PC-9 (cell line): ENCODE results near the gene TRAF3IP1. TPM values are rescaled to one million over a fixed set of nuclear protein-coding genes. Genes with fewer than 3 reads are reported as not detected.

Experiments
- BruUV-seq: library from RNA; stranded (reverse); fragments of 400-500 nt; replicated peaks from 2 replicates; lab custom pipeline; 2021; lab: Mats Ljungman, UMichigan
- CTCF ChIA-PET: fragments of 300-600 bp; sonication (Branson Sonifier 250); formaldehyde crosslinking; loops from one replicate; lab custom pipeline; 2022; ENCODE audit warnings: antibody characterized with exemption; lab: Charles Lee
- POLR2A ChIA-PET: fragments of 300-600 bp; sonication (Branson Sonifier 250); formaldehyde crosslinking; loops from one replicate; lab custom pipeline; 2022; ENCODE audit warnings: antibody characterized with exemption; ENCODE audit not compliant: unreplicated experiment; lab: Charles Lee
- DNase-seq, 2 experiments: peaks; one replicate each; pipeline versions ENCODE4 v3.0.0 to v3.0.0-alpha.2; 2015 to 2022; ENCODE audit warnings: mixed read lengths in 1 of 2
- H2AFZ ChIP-seq: fragments of 200-600 bp; sonication (generic); 2 replicates; pipeline ENCODE4 v1.8.1; 2017; ENCODE audit warnings: antibody characterized with exemption
- H3F3A ChIP-seq: fragments of 200-600 bp; sonication (generic); 2 replicates; pipeline ENCODE4 v1.8.1; 2017; ENCODE audit warnings: antibody characterized with exemption, mild to moderate bottlenecking, low read depth; ENCODE audit not compliant: insufficient read depth
- H3K27ac ChIP-seq: fragments of 200-600 bp; sonication (generic); 2 replicates; pipeline ENCODE4 v1.6.1; 2016; ENCODE audit warnings: mixed run types
- H3K27me3 ChIP-seq: fragments of 200-600 bp; sonication (generic); 2 replicates; pipeline ENCODE4 v1.6.1; 2016; ENCODE audit warnings: low read depth, mixed run types; ENCODE audit not compliant: insufficient read depth
- H3K36me3 ChIP-seq: fragments of 200-600 bp; sonication (generic); 2 replicates; pipeline ENCODE4 v1.6.1; 2016; ENCODE audit warnings: low read depth, mixed run types
- H3K4me1 ChIP-seq: fragments of 200-600 bp; sonication (generic); replicated peaks from 2 replicates; pipeline ENCODE4 v1.6.1; 2016; ENCODE audit warnings: mixed run types; ENCODE audit not compliant: insufficient read depth
- H3K4me2 ChIP-seq: fragments of 200-600 bp; sonication (generic); 2 replicates; pipeline ENCODE4 v1.6.1; 2017; ENCODE audit warnings: mixed run types
- H3K4me3 ChIP-seq: fragments of 200-600 bp; sonication (generic); 2 replicates; pipeline ENCODE4 v1.6.1; 2016; ENCODE audit warnings: mixed run types
- H3K79me2 ChIP-seq: fragments of 200-600 bp; sonication (generic); 2 replicates; pipeline ENCODE4 v1.6.1; 2017; ENCODE audit warnings: low read depth, mixed run types
- H3K9me2 ChIP-seq: fragments of 200-600 bp; sonication (generic); 2 replicates; pipeline ENCODE4 v1.8.1; 2017; ENCODE audit warnings: mild to moderate bottlenecking; ENCODE audit not compliant: insufficient read depth
- H3K9me3 ChIP-seq: fragments of 200-600 bp; sonication (generic); 2 replicates; pipeline ENCODE4 v1.8.1; 2016; ENCODE audit warnings: low read depth; ENCODE audit not compliant: insufficient read depth
- H4K20me1 ChIP-seq: fragments of 200-600 bp; sonication (generic); 2 replicates; pipeline ENCODE4 v1.8.1; 2017; ENCODE audit not compliant: insufficient read depth
- CTCF ChIP-seq: fragments of 200-600 bp; sonication (generic); conservative IDR thresholded peaks from 2 replicates; pipeline ENCODE4 v1.6.1; 2017; ENCODE audit warnings: mixed run types, antibody characterized with exemption, mild to moderate bottlenecking, moderate library complexity
- EZH2 ChIP-seq: fragments of 200-600 bp; sonication (generic); IDR thresholded peaks from 2 replicates; pipeline ENCODE4 v1.8.0; 2017; ENCODE audit warnings: antibody characterized with exemption, low read depth
- intact Hi-C: fragments of 100-400 bp; cut with micrococcal nuclease; formaldehyde crosslinking; loops from one replicate; pipeline ENCODE4 v1.10.0; 2022; ENCODE audit not compliant: unreplicated experiment
- total RNA-seq: library from RNA; stranded (reverse); gene quantifications from 2 replicates; pipeline ENCODE4 v1.2.3, GENCODE V29; 2021

TRAF3IP1 gene
- total RNA-seq, 1 experiment from 2014 or later = 51.7 TPM

GRCh38 chr2:238295144-238296112 is 24.9 kb upstream of the TRAF3IP1 start:
- Histone ChIP-seq H3K9me3 (no peaks in the 10 kb centered on the region), H3F3A (peaks cover 9% of the 10 kb centered on the region), H3K4me3 (no peak overlapping the region), H3K79me2 (no peaks in the 10 kb centered on the region), H3K27me3 (peaks cover 29% of the 10 kb centered on the region; the same call in 1 of the 2 replicates), H3K9me2 (no peaks in the 10 kb centered on the region), H3K27ac (no peak overlapping the region), H2AFZ (no peak overlapping the region), H3K4me2 (no peak overlapping the region), H4K20me1 (no peaks in the 10 kb centered on the region; the same call in 1 of the 2 replicates), H3K4me1 (peaks cover 7% of the 10 kb centered on the region), H3K36me3 (no peaks in the 10 kb centered on the region)
- ChIA-PET CTCF (no interaction called here), POLR2A (no interaction called here)
- intact Hi-C loops = no loop called here
- DNase-seq = no peak
- TF ChIP-seq CTCF (no peak), EZH2 (no peak)
- no TSS peak for BruUV-seq

- intact Hi-C loops = no loop called here
- POLR2A ChIA-PET = no interaction called here
- CTCF ChIA-PET = interaction anchor here (0.7 kb wide), 1 partner anchor 35 kb away, joined by 3 read pairs; no protein-coding TSS in a partner anchor
Observed at GRCh38 chr2:238296638-238297457, 23.5 kb upstream of the TRAF3IP1 start.

More at GRCh38 chr2:238296638-238297457, 23.5 kb upstream of the TRAF3IP1 start:
- Histone ChIP-seq H2AFZ (no peak overlapping the region), H3K27ac (no peak overlapping the region), H3K9me3 (no peaks in the 10 kb centered on the region), H3K36me3 (no peaks in the 10 kb centered on the region), H3K79me2 (no peaks in the 10 kb centered on the region), H3K4me2 (no peak overlapping the region), H4K20me1 (no peaks in the 10 kb centered on the region; the same call in 1 of the 2 replicates), H3F3A (no peaks in the 10 kb centered on the region), H3K9me2 (no peaks in the 10 kb centered on the region), H3K27me3 (peaks cover 29% of the 10 kb centered on the region; the same call in 1 of the 2 replicates), H3K4me3 (no peak overlapping the region), H3K4me1 (no peaks in the 10 kb centered on the region)
- DNase-seq = no peak
- BruUV-seq = no TSS peak
- TF ChIP-seq EZH2 (no peak), CTCF (no peak)
